GM11168 (cell line): ENCODE measurements around the gene FAM222A.

Source experiments
- in situ Hi-C: fragments of 300-500 bp; cut with MboI; formaldehyde crosslinking; loops from one replicate; pipeline ENCODE4 v1.12.0; 2022; ENCODE audit warnings: low sequenced_read_pairs; ENCODE audit not compliant: unreplicated experiment

The FAM222A gene

GRCh38 chr12:109735825-109736551 lies 22.4 kb downstream of the FAM222A start:
- in situ Hi-C loops, result no loop called here

DNA sequence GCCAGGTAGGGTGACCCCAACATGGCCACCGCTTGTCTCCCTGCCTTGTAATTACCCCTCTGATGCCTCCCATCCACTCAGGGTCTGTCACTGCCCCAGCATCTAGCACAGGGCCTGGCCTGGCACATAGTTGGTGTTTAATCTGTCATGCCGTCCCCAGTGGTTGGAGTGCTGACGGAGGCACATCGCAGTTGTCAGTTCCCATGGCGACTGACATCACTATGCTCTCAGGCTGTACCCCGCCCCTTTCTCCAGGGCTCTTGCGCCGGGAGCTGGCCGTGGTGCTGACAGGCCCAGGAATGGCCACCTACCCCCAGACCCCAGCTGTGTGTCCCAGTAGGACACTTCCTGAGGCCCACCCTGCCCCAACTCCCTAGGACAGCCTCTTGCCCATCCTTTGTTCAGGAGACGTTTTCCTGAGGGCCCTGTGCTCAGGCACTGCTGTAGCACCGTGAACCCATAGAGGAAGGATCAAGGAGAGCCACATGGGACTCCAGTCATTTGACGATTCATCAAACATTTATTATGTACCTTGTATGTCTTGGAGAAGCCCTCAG lies 23.0 kb downstream of the FAM222A start:
- in situ Hi-C loops, result no loop called here

- in situ Hi-C loops, result no loop called here
Measured at GRCh38 chr12:109737126-109737525, 23.5 kb downstream of the FAM222A start.

DNA sequence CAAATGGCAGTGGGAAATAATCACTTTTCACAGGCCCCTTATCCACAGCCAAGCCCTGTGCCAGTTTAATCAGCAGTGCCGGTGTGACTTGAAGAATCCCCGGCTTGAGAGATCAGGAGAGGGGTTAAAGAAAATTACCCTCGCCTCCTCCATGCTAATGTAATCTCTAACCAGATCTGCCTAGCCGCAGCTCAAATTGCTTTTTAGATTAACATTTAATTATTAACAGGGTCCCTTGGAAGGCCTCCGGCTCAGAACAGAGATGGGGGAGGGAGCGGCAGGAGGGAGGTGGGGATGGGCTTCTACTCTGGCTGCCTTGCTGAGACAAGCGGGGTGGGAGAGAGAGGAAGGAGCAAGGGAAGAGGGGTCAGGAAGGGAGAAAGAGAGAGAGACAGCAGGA lies 24.0 kb downstream of the FAM222A start:
- in situ Hi-C loops, result no loop called here

GRCh38 chr12:109738209-109738608 lies 24.6 kb downstream of the FAM222A start:
- in situ Hi-C loops, result no loop called here

DNA sequence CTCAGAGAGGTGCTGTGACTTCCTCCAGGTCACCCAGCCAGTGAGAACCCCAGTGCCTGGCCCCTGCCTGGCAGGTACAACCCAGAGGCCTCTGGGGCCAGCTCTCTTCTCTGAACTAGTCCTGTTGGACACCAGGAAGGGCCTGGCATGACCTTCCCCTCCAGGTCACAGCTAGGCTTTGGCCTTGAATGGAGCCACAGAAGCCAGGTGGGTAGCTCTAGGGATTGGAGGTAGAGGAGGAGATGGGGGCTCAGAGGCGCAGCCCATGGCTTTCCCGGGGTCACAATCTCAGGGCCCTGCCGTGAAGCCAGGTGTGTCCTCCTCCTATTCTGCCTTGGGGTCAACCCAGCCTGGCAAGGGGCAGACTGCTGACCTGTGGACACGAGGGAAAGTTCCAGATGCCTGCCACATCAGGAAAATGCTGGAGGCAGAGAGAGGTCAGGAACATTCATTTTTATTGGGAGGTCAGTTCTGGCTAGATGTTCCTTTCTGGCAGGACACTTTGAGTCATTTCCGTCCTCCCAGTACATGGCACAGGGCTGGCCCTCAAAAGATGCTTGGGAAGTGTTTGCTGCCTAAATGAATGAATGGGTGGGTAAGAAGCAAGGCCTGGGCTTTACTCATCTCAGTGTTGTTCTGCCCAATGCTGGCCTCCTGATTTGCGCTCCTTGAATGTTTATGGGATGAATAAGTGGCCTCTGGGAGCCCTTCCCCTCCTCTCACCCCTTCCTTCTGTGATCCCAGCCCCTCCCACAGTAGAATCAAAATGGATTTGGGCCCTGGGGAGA lies 25.4 kb downstream of the FAM222A start:
- in situ Hi-C loops, result no loop called here

DNA sequence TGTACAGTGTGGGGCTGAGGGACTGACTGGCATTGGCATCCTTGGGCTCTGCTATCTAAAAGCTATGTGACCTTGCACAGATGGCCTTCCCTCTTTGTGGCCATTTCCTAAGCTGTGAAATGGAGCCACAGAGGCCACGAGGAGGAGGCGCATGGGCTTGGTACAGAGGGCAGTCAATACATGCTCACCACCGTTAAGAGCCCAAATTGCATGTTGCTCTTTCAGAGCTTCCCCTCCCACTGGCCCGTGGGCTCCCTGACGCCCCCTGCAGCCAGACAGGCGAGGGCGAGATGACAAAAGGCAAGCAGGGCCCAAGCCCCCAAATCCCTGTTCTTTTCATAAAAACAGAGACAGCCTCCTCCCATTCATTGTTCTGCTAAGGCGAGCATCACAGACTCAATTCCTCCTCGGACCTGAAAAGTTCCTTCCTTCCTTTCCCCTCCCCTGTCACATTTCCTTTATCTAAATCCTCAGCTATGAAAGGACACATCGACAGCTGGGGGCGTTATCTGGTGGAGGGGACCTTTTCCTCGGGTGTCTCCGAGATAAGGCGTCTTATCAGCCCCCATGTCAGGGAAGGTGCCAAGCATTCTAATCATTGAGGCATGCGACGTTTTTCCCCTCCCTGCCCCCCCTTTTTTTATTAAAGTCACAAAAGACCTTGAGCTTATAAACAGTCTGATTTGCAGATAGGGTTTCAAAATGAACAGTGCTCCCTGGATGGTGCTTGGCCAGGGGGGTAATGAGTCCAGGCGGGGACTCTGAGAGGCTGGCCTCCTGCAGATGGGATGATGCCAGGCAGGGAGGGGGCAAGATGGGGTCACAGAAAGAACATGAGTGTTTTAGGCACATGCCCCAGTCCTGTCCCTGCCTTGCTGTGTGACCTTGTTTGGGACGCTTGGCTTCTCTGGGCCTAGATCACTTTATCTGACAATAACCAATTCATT lies 26.4 kb downstream of the FAM222A start:
- in situ Hi-C loops, result no loop called here

DNA sequence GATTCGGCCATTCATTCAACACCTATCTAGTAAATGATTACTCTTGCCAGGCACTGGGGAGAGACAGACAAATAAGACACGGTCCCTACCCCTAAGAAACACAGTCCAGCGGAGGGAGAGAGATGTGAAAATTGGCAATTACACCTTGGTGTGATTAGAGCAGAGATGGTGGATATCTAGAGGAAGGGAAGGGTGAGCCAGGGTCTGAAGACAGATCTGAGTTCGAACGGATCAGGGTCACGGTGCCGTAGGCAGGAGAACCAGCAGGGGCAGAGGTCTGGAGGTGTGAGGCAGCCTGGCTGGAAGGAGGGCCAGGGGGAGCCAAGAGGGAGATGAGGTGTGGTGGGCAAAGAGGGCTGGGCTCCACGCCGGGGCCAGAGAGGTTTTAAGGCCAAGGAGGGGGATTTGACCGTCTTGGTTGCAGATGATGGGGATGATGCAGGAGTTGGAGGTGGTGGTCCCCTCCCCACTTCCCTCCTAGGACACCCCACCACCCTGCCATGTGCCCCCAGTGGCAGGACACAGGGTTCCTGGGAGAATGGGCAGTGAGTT lies 27.1 kb downstream of the FAM222A start:
- in situ Hi-C loops, result no loop called here

DNA sequence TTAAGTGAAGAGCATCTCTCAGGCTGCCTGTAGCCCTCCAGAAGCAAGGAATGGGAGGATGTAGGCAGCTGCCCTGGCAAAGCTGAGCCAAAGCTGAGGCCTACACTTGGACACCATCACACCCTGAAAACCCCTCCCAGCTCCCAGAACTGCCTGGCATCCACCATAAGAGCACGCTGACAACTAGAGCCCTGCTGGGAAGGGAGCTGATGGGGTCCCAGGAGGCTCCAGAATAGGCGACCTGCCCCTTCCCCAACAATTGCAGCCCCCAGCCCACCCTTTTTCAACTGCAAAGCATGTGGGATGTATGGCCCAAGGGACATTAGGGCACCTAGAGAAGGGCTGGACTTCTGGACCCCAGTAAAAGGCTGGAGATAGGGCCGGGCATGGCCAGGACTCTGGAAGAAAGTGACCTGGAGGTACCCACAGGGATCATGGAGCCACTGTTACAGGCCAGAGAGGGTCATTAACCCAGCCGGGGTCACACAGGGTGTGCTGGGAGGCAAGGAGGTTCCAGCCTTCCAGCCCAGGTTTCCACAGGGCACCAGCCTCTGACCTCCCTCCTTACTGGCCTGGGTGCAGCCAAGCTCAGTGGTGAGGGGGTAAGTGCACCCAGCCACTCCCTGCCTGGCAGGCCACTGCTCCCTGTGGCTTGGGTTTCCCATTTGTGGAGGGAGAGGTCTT lies 27.8 kb downstream of the FAM222A start:
- in situ Hi-C loops, result no loop called here

- in situ Hi-C loops, result no loop called here
Measured at GRCh38 chr12:109741970-109742703, 28.5 kb downstream of the FAM222A start.

GRCh38 chr12:109743076-109743910 lies 29.7 kb downstream of the FAM222A start:
- in situ Hi-C loops, result no loop called here

- in situ Hi-C loops, result no loop called here
Measured at GRCh38 chr12:109744026-109744425, 30.4 kb downstream of the FAM222A start.

DNA sequence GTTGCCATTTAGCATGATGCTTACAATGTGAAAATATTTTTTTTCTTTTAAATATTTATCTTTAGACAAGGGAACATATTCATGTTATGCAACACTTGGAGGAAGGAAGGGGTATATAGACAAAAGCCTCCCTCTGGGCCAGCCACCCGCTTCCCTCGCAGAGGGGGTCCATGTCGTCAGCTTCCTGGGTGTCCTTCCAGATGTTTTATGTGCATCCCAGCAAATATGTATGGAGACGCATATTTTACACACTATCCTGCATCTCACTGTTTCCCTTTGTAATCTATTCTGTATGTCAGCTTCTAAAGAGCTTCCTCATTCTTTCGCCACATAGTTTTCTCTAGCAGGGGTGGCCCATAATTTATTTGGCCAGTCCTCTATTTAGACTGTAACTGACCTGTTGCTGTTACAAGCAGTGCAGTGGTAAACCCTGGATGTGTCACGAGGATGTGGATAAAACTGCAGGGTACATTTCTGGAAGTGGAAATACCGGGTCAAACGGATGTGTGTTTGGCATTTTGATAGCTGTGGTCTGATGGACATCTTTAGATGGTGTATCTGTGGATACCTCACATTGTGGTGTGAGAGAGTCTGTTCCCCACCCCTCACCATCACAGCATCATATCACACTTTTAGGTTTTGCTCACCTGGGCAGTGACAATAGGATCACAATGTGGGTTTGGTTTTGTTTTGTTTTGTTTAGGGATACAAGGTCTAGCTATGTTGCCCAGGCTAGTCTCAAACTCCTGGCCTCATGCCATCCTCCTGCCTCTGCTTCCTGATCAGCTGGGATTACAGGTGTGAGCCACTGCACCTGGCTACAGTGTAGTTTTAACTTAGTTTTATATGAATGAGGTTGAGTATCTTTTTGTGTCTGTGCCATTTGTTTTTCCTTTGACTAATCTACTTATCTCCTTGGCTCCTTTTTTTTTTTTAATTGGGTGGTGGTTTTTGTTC lies 31.6 kb downstream of the FAM222A start:
- in situ Hi-C loops, result no loop called here

GRCh38 chr12:109752117-109753053 lies 38.8 kb downstream of the FAM222A start:
- in situ Hi-C loops, result no loop called here

GRCh38 chr12:109753054-109753401 lies 39.4 kb downstream of the FAM222A start:
- in situ Hi-C loops, result no loop called here

- in situ Hi-C loops, result no loop called here
Measured at GRCh38 chr12:109753959-109754358, 40.3 kb downstream of the FAM222A start.
